Heart left ventricle (tissue), 16 donors: ENCODE data around the gene MAST3. TPM values are rescaled to one million over a fixed set of nuclear protein-coding genes. Genes with fewer than 3 reads are reported as not detected.

Source experiments
- ATAC-seq, 4 donors: fragments of 200-7000 bp; cut with Tn5 transposase; one replicate each; pipeline ENCODE4 v1.9.1; 2020 to 2022; ENCODE audit warnings: moderate library complexity in 4 of 4, mild to moderate bottlenecking in 3 of 4, moderate number of reproducible peaks in 1 of 4
- DNase-seq, 5 donors: peaks; one replicate each; pipeline ENCODE4 v3.0.0-alpha.2; 2020
- H3K27ac ChIP-seq, 12 donors: fragments of 200-600 bp; sonication (generic) in 4 of 12; one replicate each; pipeline versions ENCODE4 v1.5.0 to v1.8.0; 2016 to 2022; ENCODE audit warnings: mild to moderate bottlenecking in 2 of 12
- H3K27me3 ChIP-seq, 9 donors: fragments of 200-600 bp; sonication (generic) in 2 of 9; one replicate each; pipeline versions ENCODE4 v1.5.1 to v1.8.0; 2016 to 2022; ENCODE audit warnings: mild to moderate bottlenecking in 3 of 9
- H3K36me3 ChIP-seq, 9 donors: fragments of 200-600 bp; sonication (generic) in 2 of 9; one replicate each; pipeline versions ENCODE4 v1.5.0 to v1.8.0; 2018 to 2022; ENCODE audit warnings: mild to moderate bottlenecking in 2 of 9
- H3K4me1 ChIP-seq, 12 donors: fragments of 200-600 bp; sonication (generic) in 4 of 12; one replicate each; pipeline versions ENCODE4 v1.5.0 to v1.8.0; 2016 to 2022; ENCODE audit warnings: mild to moderate bottlenecking in 3 of 12
- H3K4me3 ChIP-seq, 12 donors: fragments of 200-600 bp; sonication (generic) in 4 of 12; one replicate each; pipeline versions ENCODE4 v1.5.0 to v1.8.0; 2017 to 2022; ENCODE audit warnings: mild to moderate bottlenecking in 9 of 12, moderate library complexity in 4 of 12
- H3K9me3 ChIP-seq, 12 donors: fragments of 200-600 bp; sonication (generic) in 4 of 12; one replicate each; pipeline versions ENCODE4 v1.5.0 to v1.8.0; 2016 to 2022; ENCODE audit warnings: mild to moderate bottlenecking in 1 of 12
- CTCF ChIP-seq, 12 donors: fragments of 200-600 bp; sonication (generic) in 4 of 12; IDR thresholded peaks; one replicate each; pipeline versions ENCODE4 v1.5.0 to v1.8.0; 2018 to 2022; ENCODE audit warnings: antibody characterized with exemption in 12 of 12, mild to moderate bottlenecking in 5 of 12
- POLR2A ChIP-seq, 2 donors: fragments of 450-650 bp; IDR thresholded peaks; one replicate each; pipeline ENCODE4 v1.6.1; 2017; ENCODE audit warnings: antibody characterized with exemption in 2 of 2, mild to moderate bottlenecking in 2 of 2, moderate library complexity in 2 of 2
- WGBS, 4 donors: extraction: QIAGEN DNeasy Blood & Tissue Kit in 2 of 4; methylation state at CpG; one replicate each; pipeline versions ENCODE4 v1.1.5 to v1.1.7; 2013 to 2018; 5-methylcytosine and 5-hydroxymethylcytosine counted together
- intact Hi-C, 10 donors: fragments of 100-400 bp; cut with DNase I; formaldehyde crosslinking; loops; one replicate each; pipeline versions ENCODE4 v1.11.1 to v1.14.2; 2022
- polyA plus RNA-seq, 2 donors: library from polyadenylated mRNA; stranded (reverse); fragments of 200-250 nt; gene quantifications; one replicate each; pipeline ENCODE4 v1.2.3, GENCODE V29; 2013
- total RNA-seq, 9 donors: library from RNA; depleted of rRNA in 2 of 9; stranded (reverse); fragments of >200 nt in 2 of 9; fragmentation: NEBNext Ultra II Directional in 3 of 9; extraction: Animal tissue kit (Norgen Biotek cat#: 25700) in 3 of 9; gene quantifications; one replicate each; pipeline versions ENCODE4 v1.1.0 to v1.2.4, GENCODE V29; 2016 to 2023
- donor health status: ischemic (EF 13 %, LVEDD 7.1; RV severe dilation, severe dysfunction).
- donor health status: healthy with polysubstance abuse.
- donor health status: DM: no; HTN: yes; CAD: no.
- donor health status: DM: no; HTN: no; CAD: no.
- donor health status: ischemic (EF 25% LVEDD 6.9; RV normal size, moderate dysfunction).
- donor health status: ischemic (EF 25% LVEDD 5.7; RV mildly dilated, moderate dysfunction).
- donor health status: healthy.
- donor health status: DM: yes; HTN: yes; CAD: no.
- donor health status: ischemic (EF 35%, LVEDD 5.7; RV mildly dilated, moderate dysfunction).
- donor health status: nonischemic (EF 11% LVEDD 7.7; RV severe dilation, severe dysfunction).
- donor health status: DM: yes; HTN: yes; CAD: no.
- donor health status: PGD.
- donor health status: ischemic (EF 29% LVEDD 5.4; RV normal size, mild dysfunction).
- donor health status: nonischemic (EF 23%, LVEDD 6.1; RV moderate dilation, normal function).

The MAST3 gene
- total and polyA plus RNA-seq, 11 donors: 1.5 to 9.8 (median 4.7) TPM

- TF ChIP-seq POLR2A (IDR thresholded peaks at IDR 0.05): no peak
- 90 to 95% (median 93%) methylated on average over 2 of the region's 2 CpGs for WGBS, 4 donors
- ATAC-seq: no peak
- peaks cover 8 to 44% (median 24%) of the 10 kb centered on the region in 9 donors for H3K27me3 ChIP-seq
- H3K9me3 ChIP-seq: no peaks in the 10 kb centered on the region
- peaks cover 0 to 28% (median 7%) of the 10 kb centered on the region in 12 donors for H3K4me1 ChIP-seq
- intact Hi-C loops: no loop called here
- H3K4me3 ChIP-seq: no peak overlapping the region
- no peak for DNase-seq
- no peak overlapping the region for H3K27ac ChIP-seq
- no peaks in the 10 kb centered on the region for H3K36me3 ChIP-seq
Measured at GRCh38 chr19:18096258-18096657, 1.3 kb upstream of the MAST3 start.

DNA sequence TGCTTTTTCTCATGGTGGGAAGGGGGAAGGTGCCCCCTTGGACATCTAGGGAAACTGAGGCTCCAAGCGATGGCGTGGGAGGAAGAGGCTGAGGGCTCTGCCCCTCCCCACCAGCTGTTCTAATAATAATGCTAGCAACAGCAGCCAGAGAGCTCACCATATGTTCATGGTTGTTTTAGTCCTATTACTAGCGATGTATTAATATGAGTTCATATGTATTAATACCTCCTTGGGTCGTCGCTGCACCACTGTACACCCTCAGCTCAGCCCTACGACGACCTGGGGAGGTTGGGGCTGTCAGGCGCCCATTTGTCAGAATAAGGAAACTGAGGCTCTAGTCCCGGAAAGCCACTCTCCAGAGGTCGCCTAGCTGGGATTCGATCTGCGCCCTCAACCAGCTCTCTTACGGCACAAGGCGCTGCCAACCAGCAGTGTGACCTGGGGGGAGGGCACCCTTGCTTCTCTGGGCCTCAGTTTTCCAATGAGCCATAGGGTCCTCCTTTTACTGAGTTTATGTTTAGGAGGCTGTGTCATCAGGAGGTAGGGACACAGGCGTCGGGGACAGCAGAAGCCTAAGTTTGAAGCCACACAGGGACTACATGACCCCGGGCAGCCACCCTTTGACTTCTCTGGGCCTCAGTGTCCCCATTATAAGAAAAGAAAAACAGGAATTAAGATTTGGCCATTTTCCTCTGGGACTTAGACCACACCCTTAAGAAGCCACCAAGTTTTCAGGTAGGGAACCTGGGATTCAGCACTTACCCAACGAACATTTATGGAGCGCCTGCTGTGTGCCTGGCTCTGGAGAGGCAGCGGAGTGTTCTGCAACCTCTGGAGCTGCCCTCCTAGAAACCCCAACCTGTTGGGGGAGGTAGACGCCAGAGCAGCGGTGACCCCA, 664 bp downstream of the MAST3 start:
- DNase-seq (no peak), ATAC-seq (no peak)
- Histone ChIP-seq H3K4me1 (peaks cover 0 to 21% (median 7%) of the 10 kb centered on the region in 12 donors), H3K4me3 (peak overlapping the region; percentile 12 to 65 (median 40)), H3K9me3 (no peaks in the 10 kb centered on the region), H3K36me3 (no peaks in the 10 kb centered on the region), H3K27ac (no peak overlapping the region), H3K27me3 (peaks cover 8 to 57% (median 24%) of the 10 kb centered on the region in 9 donors)
- intact Hi-C loops: no loop called here
- TF ChIP-seq CTCF (IDR thresholded peaks at IDR 0.05) (no peak), POLR2A (IDR thresholded peaks at IDR 0.05) (no peak)
- 32 to 39% (median 36%) methylated on average over 22 of the region's 22 CpGs for WGBS, 4 donors

DNA sequence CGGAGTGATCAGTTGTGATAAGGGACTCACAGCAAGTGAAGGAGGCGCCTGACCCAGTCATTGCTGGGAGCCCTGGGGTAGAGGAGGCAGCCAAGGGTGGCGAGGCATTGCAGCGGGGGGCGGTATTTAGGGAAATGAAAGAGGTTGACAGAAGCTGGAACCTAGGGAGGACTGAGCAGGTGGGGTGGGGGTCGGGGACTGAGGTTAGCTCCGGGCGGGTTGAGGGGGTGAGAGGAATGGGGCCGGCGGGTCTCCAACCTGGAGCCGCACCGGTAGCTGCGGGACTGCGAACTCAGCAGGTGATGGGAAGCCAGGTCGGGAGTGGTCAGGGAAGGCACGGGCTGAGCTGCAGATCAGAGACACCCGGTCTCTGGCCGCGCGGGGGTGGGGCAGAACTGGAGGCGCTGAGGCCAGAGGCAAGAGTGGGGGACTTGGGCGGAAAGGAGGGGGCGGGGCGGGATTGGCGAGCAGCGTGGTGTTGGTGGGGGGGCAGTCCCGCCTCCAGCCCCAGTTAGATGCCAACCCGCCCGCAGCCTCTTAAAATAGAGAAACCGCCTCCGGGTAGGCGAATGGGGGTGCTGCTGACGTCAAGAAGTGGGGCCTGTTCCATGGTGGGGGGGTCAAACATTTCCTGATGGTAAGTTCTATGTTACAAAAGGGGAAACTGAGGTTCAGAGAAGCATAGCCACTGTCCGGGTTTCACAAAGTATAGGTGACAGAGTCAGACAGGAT, 1.5 kb downstream of the MAST3 start:
- no peak overlapping the region for H3K27ac ChIP-seq
- H3K9me3 ChIP-seq: no peaks in the 10 kb centered on the region
- ATAC-seq (no peak), DNase-seq (no peak)
- H3K36me3 ChIP-seq: no peaks in the 10 kb centered on the region
- peaks cover 8 to 63% (median 24%) of the 10 kb centered on the region in 9 donors for H3K27me3 ChIP-seq
- peak overlapping the region in 1 of 12 donors; percentile 65 for H3K4me3 ChIP-seq
- intact Hi-C loops: no loop called here
- 9 to 20% (median 11%) methylated on average over 33 to 34 of the region's 34 CpGs for WGBS, 4 donors
- peaks cover 0 to 23% (median 7%) of the 10 kb centered on the region in 12 donors for H3K4me1 ChIP-seq
- TF ChIP-seq POLR2A (IDR thresholded peaks at IDR 0.05) (no peak), CTCF (IDR thresholded peaks at IDR 0.05) (no peak)

DNA sequence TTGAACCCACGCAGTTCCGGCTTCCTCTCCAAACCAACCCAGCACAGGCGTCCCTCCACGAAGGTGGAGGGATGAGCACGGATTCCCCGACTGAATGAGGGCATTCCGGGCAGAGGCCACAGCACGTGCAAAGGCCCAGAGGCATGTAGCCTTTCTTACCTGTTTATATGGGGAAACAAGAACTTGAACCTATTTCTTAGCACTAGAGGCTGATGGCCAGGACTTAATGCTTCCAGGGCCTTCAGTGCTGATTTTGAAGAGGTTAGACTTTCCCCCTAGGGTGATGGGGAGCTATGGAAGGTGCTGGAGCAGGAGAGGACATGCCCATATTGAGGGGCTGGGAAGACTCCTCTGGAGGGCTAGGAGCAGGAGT, 2.0 kb downstream of the MAST3 start:
- no peak overlapping the region for H3K4me3 ChIP-seq
- peaks cover 0 to 28% (median 9%) of the 10 kb centered on the region in 12 donors for H3K4me1 ChIP-seq
- no peak for ATAC-seq
- no peak overlapping the region for H3K27ac ChIP-seq
- no peak for DNase-seq
- TF ChIP-seq CTCF (IDR thresholded peaks at IDR 0.05): no peak
- H3K27me3 ChIP-seq: peaks cover 8 to 63% (median 24%) of the 10 kb centered on the region in 9 donors
- 69 to 90% (median 79%) methylated on average over 8 of the region's 8 CpGs for WGBS, 4 donors
- H3K9me3 ChIP-seq: no peaks in the 10 kb centered on the region
- intact Hi-C loops: no loop called here
- H3K36me3 ChIP-seq: no peaks in the 10 kb centered on the region
